ENCODE data around the gene SMIM32. TPM values are rescaled to one million over a fixed set of nuclear protein-coding genes. Genes with fewer than 3 reads are reported as not detected.

SMIM32 gene
- total and polyA plus RNA-seq, 10 donors, result 0.37 TPM; not detected in 9

DNA sequence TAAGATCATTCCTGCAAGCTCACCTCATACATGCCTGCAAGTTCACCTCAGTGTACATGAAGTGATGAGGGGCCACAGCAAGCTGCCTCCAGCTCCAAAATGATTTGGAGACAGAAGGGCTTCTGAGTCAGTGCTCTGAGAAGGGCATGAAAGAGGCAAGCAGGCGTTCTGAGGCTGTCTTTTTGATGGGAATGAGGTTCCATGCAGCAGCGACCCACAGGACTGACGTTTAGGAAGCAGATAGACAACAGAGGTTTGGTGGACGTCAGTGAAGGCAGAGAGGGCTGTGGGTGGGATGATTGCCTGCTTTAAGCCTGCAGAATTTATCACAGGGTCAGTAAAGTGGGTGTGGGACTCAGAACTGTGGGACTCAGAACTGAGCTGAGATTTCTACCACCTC, 8.9 kb upstream of the SMIM32 start:
- Histone ChIP-seq H3K27ac (no peak overlapping the region), H3K36me3 (no peaks in the 10 kb centered on the region), H3K9me3 (no peaks in the 10 kb centered on the region), H3K4me3 (no peak overlapping the region), H3K27me3 (replicated peaks in 1 of 7) (peaks cover 0 to 53% (median 5%) of the 10 kb centered on the region in 7 donors), H3K4me1 (no peaks in the 10 kb centered on the region)
- TF ChIP-seq, protein P1, sequence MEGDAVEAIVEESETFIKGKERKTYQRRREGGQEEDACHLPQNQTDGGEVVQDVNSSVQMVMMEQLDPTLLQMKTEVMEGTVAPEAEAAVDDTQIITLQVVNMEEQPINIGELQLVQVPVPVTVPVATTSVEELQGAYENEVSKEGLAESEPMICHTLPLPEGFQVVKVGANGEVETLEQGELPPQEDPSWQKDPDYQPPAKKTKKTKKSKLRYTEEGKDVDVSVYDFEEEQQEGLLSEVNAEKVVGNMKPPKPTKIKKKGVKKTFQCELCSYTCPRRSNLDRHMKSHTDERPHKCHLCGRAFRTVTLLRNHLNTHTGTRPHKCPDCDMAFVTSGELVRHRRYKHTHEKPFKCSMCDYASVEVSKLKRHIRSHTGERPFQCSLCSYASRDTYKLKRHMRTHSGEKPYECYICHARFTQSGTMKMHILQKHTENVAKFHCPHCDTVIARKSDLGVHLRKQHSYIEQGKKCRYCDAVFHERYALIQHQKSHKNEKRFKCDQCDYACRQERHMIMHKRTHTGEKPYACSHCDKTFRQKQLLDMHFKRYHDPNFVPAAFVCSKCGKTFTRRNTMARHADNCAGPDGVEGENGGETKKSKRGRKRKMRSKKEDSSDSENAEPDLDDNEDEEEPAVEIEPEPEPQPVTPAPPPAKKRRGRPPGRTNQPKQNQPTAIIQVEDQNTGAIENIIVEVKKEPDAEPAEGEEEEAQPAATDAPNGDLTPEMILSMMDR (IDR thresholded peaks at IDR 0.05 in 8 of 11, conservative IDR thresholded peaks at IDR 0.05 in 3 of 11), result no peak
- no peak for TF ChIP-seq POLR2A (IDR thresholded peaks at IDR 0.05)
- intact Hi-C loops (cut with DNase I; ENCODE audit: low total_unique reads), result no loop called here
- peak; percentile 50 for DNase-seq
- WGBS, 5 donors, result 55 to 74% (median 65%) methylated on average over 4 of the region's 4 CpGs

DNA sequence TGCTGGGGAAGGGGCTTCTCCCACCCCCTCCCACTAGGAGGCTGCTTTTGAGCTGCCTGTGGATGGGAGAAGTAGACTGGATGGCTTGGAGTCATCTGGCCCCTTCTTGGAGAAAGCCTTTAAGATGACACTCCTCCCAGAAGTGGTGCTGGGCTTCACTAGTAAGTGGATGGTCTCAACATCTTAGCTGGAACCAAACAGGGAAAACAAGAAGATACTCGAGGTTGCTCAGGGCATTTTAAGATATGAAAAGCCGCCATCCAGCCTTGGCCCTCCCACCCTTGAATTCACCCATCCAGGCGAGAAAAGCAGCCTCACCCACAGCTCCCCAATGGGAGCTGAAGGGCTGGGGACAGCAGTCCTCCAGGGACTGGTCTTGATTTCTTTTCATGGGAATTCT, 7.8 kb upstream of the SMIM32 start:
- DNase-seq, result no peak
- no peaks in the 10 kb centered on the region for H3K36me3 ChIP-seq
- no peaks in the 10 kb centered on the region for H3K9me3 ChIP-seq
- no peak overlapping the region for H3K4me3 ChIP-seq
- no peaks in the 10 kb centered on the region for H3K4me1 ChIP-seq
- 42 to 80% (median 71%) methylated on average over 3 of the region's 3 CpGs for WGBS, 5 donors
- no peak overlapping the region for H3K27ac ChIP-seq
- H3K27me3 ChIP-seq (replicated peaks in 1 of 7), result peaks cover 0 to 64% (median 5%) of the 10 kb centered on the region in 7 donors
- intact Hi-C loops (cut with DNase I; ENCODE audit: low total_unique reads), result no loop called here
- TF ChIP-seq, protein P1 (IDR thresholded peaks at IDR 0.05 in 8 of 11, conservative IDR thresholded peaks at IDR 0.05 in 3 of 11), result no peak
- TF ChIP-seq POLR2A (IDR thresholded peaks at IDR 0.05), result no peak
- no peak for TF ChIP-seq POLR2AphosphoS5 (IDR thresholded peaks at IDR 0.05)

DNA sequence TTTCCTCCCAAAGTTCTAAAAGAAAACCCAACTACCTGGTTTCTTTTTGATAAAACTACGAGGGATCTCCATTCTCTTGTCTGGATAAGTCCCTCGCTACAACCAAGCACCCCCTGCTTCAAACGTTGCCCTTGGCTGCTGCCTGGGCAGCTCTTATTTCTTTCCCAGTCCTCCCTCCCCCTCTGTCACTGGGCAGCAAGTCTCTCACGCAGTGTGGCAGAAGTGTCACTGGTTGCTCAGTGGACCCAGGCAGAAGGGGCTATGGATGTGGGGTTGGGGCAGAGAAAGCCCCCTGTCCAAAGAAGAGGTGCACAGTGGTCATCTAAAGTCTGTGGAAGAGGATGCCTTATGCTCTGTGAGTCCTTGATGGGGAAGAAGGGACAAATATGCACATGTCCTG, 7.2 kb upstream of the SMIM32 start:
- Histone ChIP-seq H3K4me1 (no peaks in the 10 kb centered on the region), H3K4me3 (no peak overlapping the region), H3K9me3 (no peaks in the 10 kb centered on the region), H3K27me3 (replicated peaks in 1 of 7) (peaks cover 0 to 71% (median 6%) of the 10 kb centered on the region in 7 donors), H3K27ac (no peak overlapping the region), H3K36me3 (no peaks in the 10 kb centered on the region)
- intact Hi-C loops (cut with DNase I; ENCODE audit: low total_unique reads), result no loop called here
- 57 to 77% (median 70%) methylated on average over 4 of the region's 4 CpGs for WGBS, 5 donors
- TF ChIP-seq POLR2A (IDR thresholded peaks at IDR 0.05), result no peak
- TF ChIP-seq POLR2AphosphoS5 (IDR thresholded peaks at IDR 0.05), result no peak
- DNase-seq, result no peak

DNA sequence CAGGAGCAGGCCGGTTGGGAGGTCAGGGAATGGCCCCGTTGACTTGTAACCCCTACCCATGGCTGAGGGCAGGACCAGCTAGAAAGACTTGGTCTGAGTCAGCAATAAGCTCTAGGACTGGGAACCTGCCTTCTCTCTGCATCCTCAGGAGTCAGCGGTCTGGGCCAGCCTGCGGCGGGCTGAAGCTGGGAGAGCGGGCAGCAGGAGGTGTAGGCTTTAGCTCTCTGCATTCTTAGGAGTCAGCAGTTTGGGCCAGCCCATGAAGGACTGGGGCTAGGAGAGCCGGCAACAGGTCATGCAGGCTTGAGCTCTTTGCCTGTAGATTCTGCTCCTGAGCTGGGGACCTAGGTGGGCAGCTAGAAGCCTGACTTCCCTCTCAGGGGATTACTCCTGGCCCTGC, 6.4 kb upstream of the SMIM32 start:
- 84 to 92% (median 91%) methylated on average over 6 to 7 of the region's 7 CpGs for WGBS, 5 donors

More for the DNA sequence above, 6.4 kb upstream of the SMIM32 start:
- Histone ChIP-seq H3K9me3 (no peaks in the 10 kb centered on the region), H3K36me3 (no peaks in the 10 kb centered on the region), H3K4me1 (no peaks in the 10 kb centered on the region), H3K4me3 (no peak overlapping the region), H3K27ac (no peak overlapping the region), H3K27me3 (replicated peaks in 1 of 7) (peaks cover 0 to 78% (median 6%) of the 10 kb centered on the region in 7 donors)
- TF ChIP-seq POLR2AphosphoS5 (IDR thresholded peaks at IDR 0.05) (no peak), POLR2A (IDR thresholded peaks at IDR 0.05) (no peak)
- TF ChIP-seq, protein P1 (IDR thresholded peaks at IDR 0.05 in 8 of 11, conservative IDR thresholded peaks at IDR 0.05 in 3 of 11), result no peak
- peak; percentile 55 for DNase-seq
- intact Hi-C loops (cut with DNase I; ENCODE audit: low total_unique reads), result no loop called here

Measured in spleen (tissue), 11 donors.